Astrocyte (in vitro differentiated cells and primary cell): ENCODE measurements around the gene HFE. TPM values are rescaled to one million over a fixed set of nuclear protein-coding genes. Genes with fewer than 3 reads are reported as not detected.

Source experiments
- DNase-seq: peaks from one replicate; pipeline ENCODE4 v3.0.0-alpha.2; 2010; ENCODE audit warnings: low read depth
- FAIRE-seq: peaks from 2 replicates; lab custom pipeline; 2011; peaks lifted over from hg19 to GRCh38; lab: Jason Lieb, UNC
- H2AFZ ChIP-seq: 2 replicates; pipeline ENCODE4 v1.6.0; 2012; ENCODE audit warnings: low read depth, low read length, inconsistent platforms
- H3K27ac ChIP-seq: 2 replicates; pipeline ENCODE4 v1.5.1; 2011; ENCODE audit warnings: low read depth, low read length, inconsistent platforms
- H3K27me3 ChIP-seq: 2 replicates; pipeline ENCODE4 v1.6.0; 2011; ENCODE audit warnings: low read length, inconsistent platforms; ENCODE audit not compliant: insufficient read depth
- H3K36me3 ChIP-seq: 2 replicates; pipeline ENCODE4 v1.5.1; 2011; ENCODE audit warnings: low read length, inconsistent platforms; ENCODE audit not compliant: insufficient read depth
- H3K4me1 ChIP-seq: 2 replicates; pipeline ENCODE4 v1.5.1; 2011; ENCODE audit warnings: low read length, inconsistent platforms; ENCODE audit not compliant: insufficient read depth
- H3K4me2 ChIP-seq: 2 replicates; pipeline ENCODE4 v1.6.0; 2012; ENCODE audit warnings: low read length, inconsistent platforms
- H3K4me3 ChIP-seq: 2 replicates; pipeline ENCODE4 v1.5.1; 2011; ENCODE audit warnings: low read depth, mild to moderate bottlenecking, low read length, inconsistent platforms; ENCODE audit not compliant: insufficient read depth
- H3K79me2 ChIP-seq: 2 replicates; pipeline ENCODE4 v1.6.0; 2012; ENCODE audit warnings: mild to moderate bottlenecking, low read length, inconsistent platforms; ENCODE audit not compliant: insufficient read depth
- H3K9ac ChIP-seq: 2 replicates; pipeline ENCODE4 v1.6.0; 2012; ENCODE audit warnings: mild to moderate bottlenecking, low read length, inconsistent platforms
- H3K9me3 ChIP-seq: 2 replicates; pipeline ENCODE4 v1.5.1; 2012; ENCODE audit warnings: low read depth, mild to moderate bottlenecking, low read length, inconsistent platforms; ENCODE audit not compliant: insufficient read depth
- H4K20me1 ChIP-seq: 2 replicates; pipeline ENCODE4 v1.6.0; 2012; ENCODE audit warnings: low read length, inconsistent platforms; ENCODE audit not compliant: insufficient read depth
- H3K27ac Mint-ChIP-seq: one replicate; pipeline ENCODE4 v1.8.0; 2021; ENCODE audit warnings: mild to moderate bottlenecking, mixed read lengths; ENCODE audit not compliant: unreplicated experiment
- H3K27me3 Mint-ChIP-seq: one replicate; pipeline ENCODE4 v1.8.0; 2021; ENCODE audit warnings: low read depth, mixed read lengths; ENCODE audit not compliant: unreplicated experiment
- H3K36me3 Mint-ChIP-seq: one replicate; pipeline ENCODE4 v1.8.0; 2021; ENCODE audit warnings: low read depth, mixed read lengths; ENCODE audit not compliant: unreplicated experiment
- H3K4me1 Mint-ChIP-seq: one replicate; pipeline ENCODE4 v1.8.0; 2021; ENCODE audit warnings: low read depth, mixed read lengths; ENCODE audit not compliant: unreplicated experiment
- H3K4me3 Mint-ChIP-seq: one replicate; pipeline ENCODE4 v1.8.0; 2021; ENCODE audit warnings: mild to moderate bottlenecking, moderate library complexity, mixed read lengths; ENCODE audit not compliant: unreplicated experiment
- H3K9me3 Mint-ChIP-seq: one replicate; pipeline ENCODE4 v1.8.0; 2021; ENCODE audit warnings: mild to moderate bottlenecking, mixed read lengths; ENCODE audit not compliant: unreplicated experiment
- CTCF ChIP-seq: IDR thresholded peaks from 2 replicates; pipeline ENCODE4 v1.5.1; 2011; ENCODE audit warnings: low read depth, mild to moderate bottlenecking, inconsistent platforms, low read length, moderate library complexity; ENCODE audit not compliant: insufficient read depth
- EZH2 ChIP-seq: IDR thresholded peaks from 2 replicates; pipeline ENCODE4 v1.6.1; 2012; ENCODE audit warnings: mild to moderate bottlenecking, low read length, inconsistent platforms; ENCODE audit not compliant: insufficient read depth
- total RNA-seq: library from RNA; stranded (reverse); gene quantifications from 2 replicates; pipeline ENCODE4 v1.2.1, GENCODE V29; 2021

Gene HFE
- total RNA-seq, 1 donor from 2014 or later: 5.7 TPM

GRCh38 chr6:26092443-26092842 lies 5.2 kb downstream of the HFE start:
- H3K79me2 ChIP-seq: no peaks in the 10 kb centered on the region
- no peak overlapping the region for H3K27ac ChIP-seq
- TF ChIP-seq EZH2 (no peak), CTCF (no peak)
- no peak overlapping the region for H3K4me2 ChIP-seq
- H3K9me3 ChIP-seq: no peaks in the 10 kb centered on the region
- no peak overlapping the region for H3K4me3 Mint-ChIP-seq
- H3K4me1 ChIP-seq: peaks cover 5% of the 10 kb centered on the region
- FAIRE-seq: no peak
- peaks cover 11% of the 10 kb centered on the region for H3K27me3 Mint-ChIP-seq
- no peak overlapping the region for H3K27ac Mint-ChIP-seq
- H3K4me3 ChIP-seq: no peak overlapping the region
- H3K36me3 Mint-ChIP-seq: peaks cover 20% of the 10 kb centered on the region
- H3K9ac ChIP-seq: no peak overlapping the region
- no peaks in the 10 kb centered on the region for H3K27me3 ChIP-seq
- no peak for DNase-seq
- H4K20me1 ChIP-seq: no peaks in the 10 kb centered on the region
- no peaks in the 10 kb centered on the region for H3K36me3 ChIP-seq
- H3K9me3 Mint-ChIP-seq: no peaks in the 10 kb centered on the region
- no peak overlapping the region for H2AFZ ChIP-seq
- peaks cover 16% of the 10 kb centered on the region for H3K4me1 Mint-ChIP-seq

- Mint-ChIP-seq H3K4me1 (peaks cover 6% of the 10 kb centered on the region), H3K9me3 (no peaks in the 10 kb centered on the region), H3K27ac (no peak overlapping the region), H3K4me3 (no peak overlapping the region), H3K36me3 (peaks cover 20% of the 10 kb centered on the region), H3K27me3 (peaks cover 11% of the 10 kb centered on the region)
- Histone ChIP-seq H3K4me2 (no peak overlapping the region), H3K9ac (no peak overlapping the region), H3K79me2 (no peaks in the 10 kb centered on the region), H2AFZ (no peak overlapping the region), H3K4me1 (no peaks in the 10 kb centered on the region), H3K36me3 (no peaks in the 10 kb centered on the region), H4K20me1 (no peaks in the 10 kb centered on the region), H3K27ac (no peak overlapping the region), H3K4me3 (no peak overlapping the region), H3K9me3 (no peaks in the 10 kb centered on the region), H3K27me3 (no peaks in the 10 kb centered on the region)
- DNase-seq (no peak), FAIRE-seq (no peak)
- TF ChIP-seq CTCF (no peak), EZH2 (no peak)
These were observed 6.8 kb downstream of the HFE start for GRCh38 chr6:26094036-26094435.

GRCh38 chr6:26097268-26097875 lies 10.1 kb downstream of the HFE start:
- Mint-ChIP-seq H3K4me1 (peaks cover 3% of the 10 kb centered on the region), H3K27ac (no peak overlapping the region), H3K4me3 (no peak overlapping the region), H3K36me3 (peaks cover 8% of the 10 kb centered on the region), H3K9me3 (no peaks in the 10 kb centered on the region), H3K27me3 (peaks cover 11% of the 10 kb centered on the region)
- H4K20me1 ChIP-seq: no peaks in the 10 kb centered on the region
- H3K79me2 ChIP-seq: no peaks in the 10 kb centered on the region
- peak; percentile 73 for FAIRE-seq
- H2AFZ ChIP-seq: no peak overlapping the region
- no peak overlapping the region for H3K9ac ChIP-seq
- no peaks in the 10 kb centered on the region for H3K4me1 ChIP-seq
- TF ChIP-seq EZH2: no peak
- peak; percentile 75 for TF ChIP-seq CTCF
- H3K4me3 ChIP-seq: no peak overlapping the region
- no peak for DNase-seq
- H3K9me3 ChIP-seq: no peaks in the 10 kb centered on the region
- H3K4me2 ChIP-seq: no peak overlapping the region
- H3K27ac ChIP-seq: no peak overlapping the region
- H3K27me3 ChIP-seq: no peaks in the 10 kb centered on the region
- no peaks in the 10 kb centered on the region for H3K36me3 ChIP-seq
